Heart right ventricle (tissue), 16 donors: ENCODE measurements around the gene GRID1. TPM values are rescaled to one million over a fixed set of nuclear protein-coding genes. Genes with fewer than 3 reads are reported as not detected.
A peak's percentile ranks its signal among the peaks of the same experiment; 100 is the strongest.

Source experiments
- ATAC-seq, 8 donors: fragments of 200-7000 bp; cut with Tn5 transposase; one replicate each; pipeline ENCODE4 v1.9.1; 2020; ENCODE audit warnings: mild to moderate bottlenecking in 8 of 8, moderate library complexity in 8 of 8, moderate number of reproducible peaks in 1 of 8
- DNase-seq, 2 donors: peaks; one replicate each; pipeline ENCODE4 v3.0.0-alpha.2; 2020
- H3K27ac ChIP-seq, 10 donors: fragments of 200-600 bp; sonication (generic) in 2 of 10; one replicate each; pipeline versions ENCODE4 v1.5.0 to v1.8.0; 2020 to 2022; ENCODE audit warnings: mild to moderate bottlenecking in 3 of 10
- H3K27me3 ChIP-seq, 7 donors: fragments of 200-600 bp; one replicate each; pipeline ENCODE4 v1.8.0; 2021 to 2022; ENCODE audit warnings: mild to moderate bottlenecking in 2 of 7
- H3K36me3 ChIP-seq, 9 donors: fragments of 200-600 bp; sonication (generic) in 1 of 9; one replicate each; pipeline versions ENCODE4 v1.5.0 to v1.8.0; 2020 to 2022; ENCODE audit warnings: mild to moderate bottlenecking in 2 of 9
- H3K4me1 ChIP-seq, 9 donors: fragments of 200-600 bp; sonication (generic) in 1 of 9; one replicate each; pipeline versions ENCODE4 v1.5.0 to v1.8.0; 2020 to 2022; ENCODE audit warnings: mild to moderate bottlenecking in 4 of 9
- H3K4me3 ChIP-seq, 10 donors: fragments of 200-600 bp; sonication (generic) in 2 of 10; one replicate each; pipeline versions ENCODE4 v1.5.0 to v1.8.0; 2020 to 2022; ENCODE audit warnings: mild to moderate bottlenecking in 7 of 10, moderate library complexity in 2 of 10
- H3K9me3 ChIP-seq, 11 donors: fragments of 200-600 bp in 10 of 11; sonication (generic) in 2 of 11; one replicate each; pipeline versions ENCODE4 v1.5.0 to v1.8.0; 2013 to 2022; ENCODE audit warnings: mild to moderate bottlenecking in 2 of 11, control low read depth in 1 of 11, moderate library complexity in 1 of 11
- WGBS, 2 donors: extraction: QIAGEN DNeasy Blood & Tissue Kit; methylation state at CpG; one replicate each; pipeline ENCODE4 v1.1.7; 2013; ENCODE audit warnings: inconsistent platforms in 1 of 2; 5-methylcytosine and 5-hydroxymethylcytosine counted together
- intact Hi-C, 10 donors: fragments of 100-400 bp; cut with DNase I; formaldehyde crosslinking; loops; one replicate each; pipeline versions ENCODE4 v1.11.1 to v1.14.2; 2022
- polyA plus RNA-seq, 2 donors: library from polyadenylated mRNA; stranded (reverse); fragments of 200-250 nt; gene quantifications; one replicate each; pipeline ENCODE4 v1.2.3, GENCODE V29; 2013
- total RNA-seq, 10 donors: library from RNA; stranded (reverse); fragmentation: NEBNext Ultra II Directional in 3 of 10; extraction: Animal tissue kit (Norgen Biotek cat#: 25700) in 3 of 10; gene quantifications; one replicate each; pipeline versions ENCODE4 v1.2.1 to v1.2.4, GENCODE V29; 2021 to 2023
- TF ChIP-seq, protein P1 (sequence below), 9 donors: fragments of 200-600 bp; sonication (generic) in 2 of 9; IDR thresholded peaks; one replicate each; pipeline versions ENCODE4 v1.5.0 to v1.8.0; 2021 to 2022; ENCODE audit warnings: antibody characterized with exemption in 9 of 9, mild to moderate bottlenecking in 5 of 9, moderate library complexity in 1 of 9
- donor health status: Arrhythmogenic right ventricular cardiomyopathy.
- donor health status: ischemic (EF 13 %, LVEDD 7.1; RV severe dilation, severe dysfunction).
- donor health status: healthy with polysubstance abuse.
- donor health status: DM: no; HTN: yes; CAD: no.
- donor health status: DM: no; HTN: no; CAD: no.
- donor health status: ischemic (EF 25% LVEDD 6.9; RV normal size, moderate dysfunction).
- donor health status: ischemic (EF 25% LVEDD 5.7; RV mildly dilated, moderate dysfunction).
- donor health status: healthy.
- donor health status: DM: yes; HTN: yes; CAD: no.
- donor health status: Ischemic cardiomyopathy.
- donor health status: ischemic (EF 35%, LVEDD 5.7; RV mildly dilated, moderate dysfunction).
- donor health status: nonischemic (EF 11% LVEDD 7.7; RV severe dilation, severe dysfunction).
- donor health status: DM: yes; HTN: yes; CAD: no.
- donor health status: PGD.
- donor health status: ischemic (EF 29% LVEDD 5.4; RV normal size, mild dysfunction).
- donor health status: nonischemic (EF 23%, LVEDD 6.1; RV moderate dilation, normal function).

GRID1 gene
- total and polyA plus RNA-seq, 12 donors, result 0.44 to 3.4 (median 1.5) TPM

DNA sequence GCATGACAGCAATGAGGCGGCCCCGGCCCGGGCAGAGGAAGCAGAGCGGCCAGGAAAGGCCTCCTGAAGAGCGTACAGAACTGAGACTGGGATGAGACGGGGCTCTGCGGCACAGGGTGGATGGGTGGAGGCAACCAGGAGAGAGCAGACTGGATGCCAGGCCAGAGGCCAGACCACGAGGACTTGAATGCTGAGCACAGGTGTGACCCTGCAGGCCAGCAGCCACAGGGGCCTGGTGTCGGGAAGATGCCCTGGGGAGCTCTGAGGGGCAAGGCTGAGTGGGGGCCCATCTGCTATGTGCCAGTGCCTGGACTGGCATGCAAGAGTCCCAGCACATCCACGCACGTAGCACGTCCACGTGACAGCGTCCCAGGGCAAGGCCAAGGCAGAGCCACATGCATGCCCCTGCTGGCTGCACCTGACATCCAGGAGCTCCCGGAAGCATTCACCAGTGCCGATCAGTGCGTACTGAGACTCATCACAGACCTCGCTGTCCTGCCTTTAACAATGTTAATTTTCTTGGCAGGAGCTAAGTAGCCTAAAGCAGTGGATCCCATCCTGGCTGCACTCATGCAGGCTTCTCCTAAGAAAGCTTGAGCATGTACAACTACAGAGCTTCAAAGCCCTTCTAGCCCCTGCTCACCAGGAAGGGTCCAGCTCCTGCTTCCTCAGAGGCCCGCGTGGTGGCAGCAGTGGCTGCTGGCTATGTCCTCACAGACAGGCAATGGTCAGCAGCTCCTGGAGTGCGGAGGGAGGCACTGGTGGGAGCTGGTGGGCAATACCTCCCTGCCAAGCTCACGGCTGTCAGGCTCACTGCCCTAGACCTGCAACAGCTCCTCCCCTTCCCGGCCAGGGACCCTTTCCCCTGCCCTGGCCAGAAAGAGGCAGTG, 18.0 kb downstream of the GRID1 start:
- no peak overlapping the region for H3K27ac ChIP-seq
- no peaks in the 10 kb centered on the region for H3K36me3 ChIP-seq
- H3K4me1 ChIP-seq, result peaks cover 0 to 25% (median 0%) of the 10 kb centered on the region in 9 donors
- intact Hi-C loops, result no loop called here
- H3K27me3 ChIP-seq, result peaks cover 0 to 7% (median 0%) of the 10 kb centered on the region in 7 donors
- DNase-seq (no peak), ATAC-seq (peak in 1 of 8 donors; percentile 38)
- TF ChIP-seq, protein P1, sequence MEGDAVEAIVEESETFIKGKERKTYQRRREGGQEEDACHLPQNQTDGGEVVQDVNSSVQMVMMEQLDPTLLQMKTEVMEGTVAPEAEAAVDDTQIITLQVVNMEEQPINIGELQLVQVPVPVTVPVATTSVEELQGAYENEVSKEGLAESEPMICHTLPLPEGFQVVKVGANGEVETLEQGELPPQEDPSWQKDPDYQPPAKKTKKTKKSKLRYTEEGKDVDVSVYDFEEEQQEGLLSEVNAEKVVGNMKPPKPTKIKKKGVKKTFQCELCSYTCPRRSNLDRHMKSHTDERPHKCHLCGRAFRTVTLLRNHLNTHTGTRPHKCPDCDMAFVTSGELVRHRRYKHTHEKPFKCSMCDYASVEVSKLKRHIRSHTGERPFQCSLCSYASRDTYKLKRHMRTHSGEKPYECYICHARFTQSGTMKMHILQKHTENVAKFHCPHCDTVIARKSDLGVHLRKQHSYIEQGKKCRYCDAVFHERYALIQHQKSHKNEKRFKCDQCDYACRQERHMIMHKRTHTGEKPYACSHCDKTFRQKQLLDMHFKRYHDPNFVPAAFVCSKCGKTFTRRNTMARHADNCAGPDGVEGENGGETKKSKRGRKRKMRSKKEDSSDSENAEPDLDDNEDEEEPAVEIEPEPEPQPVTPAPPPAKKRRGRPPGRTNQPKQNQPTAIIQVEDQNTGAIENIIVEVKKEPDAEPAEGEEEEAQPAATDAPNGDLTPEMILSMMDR (IDR thresholded peaks at IDR 0.05), result peak in 5 of 9 donors; percentile 9 to 34 (median 28)
- no peak overlapping the region for H3K4me3 ChIP-seq
- WGBS, 2 donors, result 85 to 88% methylated on average over 23 of the region's 23 CpGs
- H3K9me3 ChIP-seq, result peaks cover 0 to 7% (median 0%) of the 10 kb centered on the region in 11 donors

DNA sequence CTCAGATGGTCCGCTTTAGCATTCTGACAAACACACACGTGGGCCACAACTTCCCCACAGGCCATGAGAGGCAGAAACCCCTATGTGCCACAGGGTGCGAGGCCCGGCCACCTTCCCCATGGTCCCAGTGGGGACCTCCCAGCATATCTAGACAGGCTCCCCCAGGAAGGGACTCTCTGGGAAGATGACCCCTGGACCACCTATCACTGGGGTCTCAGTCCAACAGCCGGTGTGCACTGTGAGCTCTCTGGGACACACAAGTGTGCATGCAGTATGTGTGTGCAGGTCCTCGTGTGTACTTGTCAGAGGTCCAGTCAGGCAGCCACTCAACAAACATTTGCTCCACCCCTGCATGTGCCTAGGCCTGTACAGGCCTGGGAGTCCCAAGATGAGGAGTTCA, 18.7 kb downstream of the GRID1 start:
- WGBS, 2 donors, result 91 to 92% methylated on average over 6 of the region's 6 CpGs
- no peak for DNase-seq
- TF ChIP-seq, protein P1 (IDR thresholded peaks at IDR 0.05), result no peak

DNA sequence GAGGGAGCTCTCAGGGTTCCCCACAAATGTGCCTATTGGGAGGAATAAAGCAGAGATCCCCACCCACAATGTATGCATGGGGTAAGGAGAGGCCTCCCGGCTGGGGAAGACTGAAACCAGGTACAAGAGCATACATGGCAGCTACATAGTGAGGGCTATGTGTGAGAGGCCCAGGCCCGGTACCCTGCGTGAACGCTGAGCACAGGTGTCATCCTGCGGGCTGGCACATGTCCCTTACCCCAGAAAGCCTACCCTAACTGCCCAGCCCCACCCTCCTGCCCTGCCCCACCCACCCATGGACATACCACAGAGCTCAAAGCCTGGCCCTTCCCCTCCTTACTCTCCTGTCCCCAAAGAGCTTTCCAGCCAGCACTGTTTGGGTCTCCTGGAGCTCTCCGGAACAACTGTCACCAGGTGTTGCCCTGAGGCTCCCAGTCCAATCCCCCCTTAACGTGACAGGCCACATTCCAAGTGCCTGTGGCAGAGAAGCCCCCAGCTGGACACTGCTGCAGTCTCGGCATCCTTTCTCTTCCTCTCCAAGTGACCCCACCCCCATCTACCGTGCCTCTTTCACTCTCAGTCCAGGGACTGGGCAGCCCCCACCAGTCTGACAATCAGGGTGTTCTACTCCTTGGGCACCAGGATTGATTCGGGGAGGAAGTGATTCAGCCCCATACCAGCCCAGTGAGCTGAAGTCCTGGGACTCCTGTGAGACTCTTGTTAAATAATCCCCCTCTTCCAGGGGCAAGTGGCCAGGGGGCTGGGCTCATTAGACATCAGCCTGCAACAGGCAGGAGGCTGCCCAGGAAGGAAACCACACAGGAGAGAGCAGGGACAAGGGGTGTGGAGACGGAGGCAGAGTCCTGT, 19.6 kb downstream of the GRID1 start:
- H3K27ac ChIP-seq, result no peak overlapping the region
- no peak overlapping the region for H3K4me3 ChIP-seq
- no peaks in the 10 kb centered on the region for H3K36me3 ChIP-seq
- 73 to 78% methylated on average over 11 of the region's 11 CpGs for WGBS, 2 donors
- ATAC-seq (no peak), DNase-seq (no peak)
- intact Hi-C loops, result no loop called here
- peaks cover 0 to under 1% (median 0%) of the 10 kb centered on the region in 11 donors for H3K9me3 ChIP-seq
- TF ChIP-seq, protein P1 (IDR thresholded peaks at IDR 0.05), result no peak
- H3K27me3 ChIP-seq, result peaks cover 0 to 7% (median 0%) of the 10 kb centered on the region in 7 donors
- peaks cover 0 to 25% (median 0%) of the 10 kb centered on the region in 9 donors for H3K4me1 ChIP-seq

More for the DNA sequence above, 18.7 kb downstream of the GRID1 start:
- H3K27me3 ChIP-seq, result peaks cover 0 to 7% (median 0%) of the 10 kb centered on the region in 7 donors
- H3K27ac ChIP-seq, result no peak overlapping the region
- intact Hi-C loops, result no loop called here
- no peak overlapping the region for H3K4me3 ChIP-seq
- ATAC-seq, result no peak
- no peaks in the 10 kb centered on the region for H3K36me3 ChIP-seq
- peaks cover 0 to 25% (median 0%) of the 10 kb centered on the region in 9 donors for H3K4me1 ChIP-seq
- H3K9me3 ChIP-seq, result peaks cover 0 to 7% (median 0%) of the 10 kb centered on the region in 11 donors
